Liver (tissue), 3 donors: ENCODE results near the gene TTC23.

Experiments used
- ATF3 ChIP-seq: IDR thresholded peaks from 2 replicates; pipeline ENCODE4 v1.6.1; 2016; ENCODE audit warnings: antibody characterized with exemption
- CTCF ChIP-seq: fragments of 150-350 bp; IDR thresholded peaks from 2 replicates; pipeline ENCODE4 v1.5.1; 2017; ENCODE audit warnings: improper control_type of control experiment, low read depth, low read length; ENCODE audit not compliant: missing input control
- EGR1 ChIP-seq, 2 donors: IDR thresholded peaks; 2 replicates each; pipeline ENCODE4 v1.6.1; 2016 to 2018; ENCODE audit warnings: antibody characterized with exemption in 2 of 2, low read depth in 2 of 2
- FOXA1 ChIP-seq: IDR thresholded peaks from 2 replicates; pipeline ENCODE4 v1.6.1; 2016; ENCODE audit warnings: antibody characterized with exemption
- GABPA ChIP-seq, 2 donors: IDR thresholded peaks in 1 of 2; conservative IDR thresholded peaks in 1 of 2; 2 replicates each; pipeline ENCODE4 v1.6.1; 2016; ENCODE audit warnings: antibody characterized with exemption in 2 of 2, mild to moderate bottlenecking in 1 of 2, moderate library complexity in 1 of 2
- HNF4G ChIP-seq: IDR thresholded peaks from 2 replicates; pipeline ENCODE4 v1.6.1; 2016; ENCODE audit warnings: antibody characterized with exemption
- JUND ChIP-seq, 2 donors: IDR thresholded peaks; 2 replicates each; pipeline ENCODE4 v1.6.1; 2016; ENCODE audit warnings: antibody characterized with exemption in 2 of 2
- MAX ChIP-seq: IDR thresholded peaks from 2 replicates; pipeline ENCODE4 v1.6.1; 2016; ENCODE audit warnings: antibody characterized with exemption
- RAD21 ChIP-seq, 2 donors: IDR thresholded peaks; 2 replicates each; pipeline ENCODE4 v1.6.1; 2016; ENCODE audit warnings: antibody characterized with exemption in 2 of 2, mild to moderate bottlenecking in 2 of 2
- REST ChIP-seq: IDR thresholded peaks from 2 replicates; pipeline ENCODE4 v1.6.1; 2016; ENCODE audit warnings: antibody characterized with exemption, mild to moderate bottlenecking
- RXRA ChIP-seq, 2 donors: IDR thresholded peaks; 2 replicates each; pipeline ENCODE4 v1.6.1; 2017 to 2018; ENCODE audit warnings: antibody characterized with exemption in 2 of 2, mild to moderate bottlenecking in 1 of 2
- TAF1 ChIP-seq: conservative IDR thresholded peaks from 2 replicates; pipeline ENCODE4 v1.6.1; 2016; ENCODE audit warnings: antibody characterized with exemption, mild to moderate bottlenecking
- YY1 ChIP-seq: IDR thresholded peaks from 2 replicates; pipeline ENCODE4 v1.6.1; 2016; ENCODE audit warnings: antibody characterized with exemption, mild to moderate bottlenecking
- ZBTB33 ChIP-seq: IDR thresholded peaks from 2 replicates; pipeline ENCODE4 v1.6.1; 2016; ENCODE audit warnings: antibody characterized with exemption
- donor health status: healthy.
- donor health status: healthy.

- TF ChIP-seq CTCF: no peak
- TF ChIP-seq EGR1 (IDR thresholded peaks at IDR 0.05; ENCODE audit: low read depth in 2 of 2): no peak
- no peak for TF ChIP-seq TAF1
- no peak for TF ChIP-seq MAX
- TF ChIP-seq RAD21 (IDR thresholded peaks at IDR 0.05): no peak
- no peak for TF ChIP-seq REST
- no peak for TF ChIP-seq GABPA (IDR thresholded peaks at IDR 0.05 in 1 of 2, conservative IDR thresholded peaks at IDR 0.05 in 1 of 2)
- TF ChIP-seq RXRA (IDR thresholded peaks at IDR 0.05): no peak
- no peak for TF ChIP-seq YY1
- TF ChIP-seq JUND (IDR thresholded peaks at IDR 0.05): no peak
- TF ChIP-seq HNF4G: no peak
- TF ChIP-seq ATF3: no peak
- TF ChIP-seq FOXA1: no peak
- TF ChIP-seq ZBTB33: no peak
Measured at GRCh38 chr15:99291643-99292042, 42.3 kb upstream of the TTC23 start.
